H1 (cell line): ENCODE measurements around the gene NOTUM. TPM values are rescaled to one million over a fixed set of nuclear protein-coding genes. Genes with fewer than 3 reads are reported as not detected.

Experiments used
- CTCF ChIA-PET: fragments of 300-600 bp; sonication (Branson Sonifier 250); formaldehyde crosslinking; loops from one replicate; lab custom pipeline; 2021; ENCODE audit not compliant: partially characterized antibody; lab: Charles Lee
- POLR2A ChIA-PET: fragments of 300-600 bp; sonication (Branson Sonifier 250); formaldehyde crosslinking; loops from one replicate; lab custom pipeline; 2021; ENCODE audit warnings: inconsistent platforms; ENCODE audit not compliant: partially characterized antibody; lab: Charles Lee
- DNase-seq, 2 experiments: peaks; one replicate each; pipeline versions ENCODE4 v3.0.0 to v3.0.0-alpha.2; 2010 to 2022; ENCODE audit warnings: low spot score in 2 of 2, low read depth in 1 of 2, mixed read lengths in 1 of 2
- FAIRE-seq: peaks from 2 replicates; lab custom pipeline; 2011; peaks lifted over from hg19 to GRCh38; lab: Jason Lieb, UNC
- H2AFZ ChIP-seq: 2 replicates; pipeline ENCODE4 v1.8.1; 2012; ENCODE audit warnings: low read length, inconsistent platforms
- H2AK5ac ChIP-seq: 2 replicates; pipeline ENCODE4 v1.6.1; 2013; ENCODE audit warnings: low read depth, low read length
- H2BK120ac ChIP-seq: replicated peaks from 2 replicates; pipeline ENCODE3; 2013; ENCODE audit warnings: low read depth, low read length, inconsistent platforms
- H2BK12ac ChIP-seq: 2 replicates; pipeline ENCODE4 v1.6.1; 2013; ENCODE audit warnings: low read depth, low read length
- H2BK15ac ChIP-seq: 2 replicates; pipeline ENCODE4 v1.6.1; 2013; ENCODE audit warnings: low read length
- H2BK20ac ChIP-seq: 2 replicates; pipeline ENCODE4 v1.6.1; 2013; ENCODE audit warnings: low read length
- H2BK5ac ChIP-seq: 2 replicates; pipeline ENCODE4 v1.6.1; 2013; ENCODE audit warnings: low read depth, low read length
- H3K14ac ChIP-seq: 2 replicates; pipeline ENCODE4 v1.6.1; 2013; ENCODE audit warnings: inconsistent platforms; ENCODE audit not compliant: insufficient read length
- H3K18ac ChIP-seq: 2 replicates; pipeline ENCODE4 v1.6.1; 2013; ENCODE audit warnings: low read length; ENCODE audit errors: extremely low read depth
- H3K23ac ChIP-seq: 2 replicates; pipeline ENCODE4 v1.6.1; 2013; ENCODE audit warnings: inconsistent platforms; ENCODE audit not compliant: insufficient read length
- H3K23me2 ChIP-seq: 2 replicates; pipeline ENCODE4 v1.6.1; 2013; ENCODE audit warnings: low read depth, low read length
- H3K27ac ChIP-seq: 2 replicates; pipeline ENCODE4 v1.6.1; 2011; ENCODE audit warnings: low read depth, low read length, inconsistent platforms
- H3K27me3 ChIP-seq, 4 experiments: replicated peaks in 1 of 4; 1 replicate in 1 of 4; 2 replicates in 3 of 4; pipeline versions ENCODE4 v1.6.1 to v1.8.1; 2011 to 2013; ENCODE audit warnings: low read length in 3 of 4, mild to moderate bottlenecking in 3 of 4, inconsistent platforms in 2 of 4, mixed read lengths in 2 of 4, moderate library complexity in 1 of 4; ENCODE audit not compliant: control insufficient read depth in 3 of 4, insufficient read depth in 3 of 4; ENCODE audit errors: extremely low read depth in 1 of 4
- H3K36me3 ChIP-seq, 4 experiments: 2 replicates each; pipeline versions ENCODE4 v1.6.1 to v1.8.1; 2011 to 2013; ENCODE audit warnings: mild to moderate bottlenecking in 4 of 4, low read length in 3 of 4, moderate library complexity in 2 of 4, control low read depth in 1 of 4, inconsistent platforms in 1 of 4; ENCODE audit not compliant: insufficient read depth in 4 of 4, control insufficient read depth in 2 of 4
- H3K4ac ChIP-seq: replicated peaks from 2 replicates; pipeline ENCODE3; 2013; ENCODE audit warnings: low read length, low read depth, mixed read lengths, inconsistent platforms; ENCODE audit not compliant: insufficient read length
- H3K4me1 ChIP-seq, 4 experiments: replicated peaks in 1 of 4; 1 replicate in 1 of 4; 2 replicates in 3 of 4; pipeline versions ENCODE4 v1.6.1 to v1.8.1; 2011 to 2013; ENCODE audit warnings: low read length in 3 of 4, inconsistent platforms in 2 of 4, mixed read lengths in 1 of 4; ENCODE audit not compliant: insufficient read depth in 4 of 4, control insufficient read depth in 3 of 4
- H3K4me2 ChIP-seq, 2 experiments: 2 replicates each; pipeline versions ENCODE4 v1.6.1 to v1.8.1; 2011 to 2013; ENCODE audit warnings: low read depth in 2 of 2, low read length in 2 of 2, control low read depth in 1 of 2, inconsistent platforms in 1 of 2, mild to moderate bottlenecking in 1 of 2; ENCODE audit not compliant: insufficient read depth in 1 of 2
- H3K4me3 ChIP-seq, 4 experiments: fragments of 200-600, 300-600 bp in 1 of 4; sonication (generic), shearing (Covaris generic), sonication (Bioruptor Twin) in 1 of 4; 2 replicates each; pipeline versions ENCODE4 v1.5.1 to v1.8.1; 2011 to 2016; ENCODE audit warnings: low read length in 4 of 4, low read depth in 3 of 4, control low read depth in 2 of 4, inconsistent platforms in 2 of 4, mild to moderate bottlenecking in 2 of 4, mixed read lengths in 1 of 4, moderate library complexity in 1 of 4; ENCODE audit not compliant: insufficient read depth in 2 of 4; ENCODE audit errors: extremely low read depth in 1 of 4
- H3K56ac ChIP-seq: replicated peaks from 2 replicates; pipeline ENCODE3; 2013; ENCODE audit warnings: low read depth, mild to moderate bottlenecking, mixed read lengths, low read length, inconsistent platforms; ENCODE audit not compliant: insufficient read length
- H3K79me1 ChIP-seq: 2 replicates; pipeline ENCODE4 v1.6.1; 2013; ENCODE audit warnings: low read depth, low read length, control low read depth
- H3K79me2 ChIP-seq, 2 experiments: 2 replicates each; pipeline versions ENCODE4 v1.6.1 to v1.8.1; 2012 to 2013; ENCODE audit warnings: low read length in 2 of 2, mild to moderate bottlenecking in 2 of 2, inconsistent platforms in 1 of 2; ENCODE audit not compliant: insufficient read depth in 2 of 2, control insufficient read depth in 1 of 2
- H3K9ac ChIP-seq, 4 experiments: replicated peaks in 1 of 4; 1 replicate in 1 of 4; 2 replicates in 3 of 4; pipeline versions ENCODE4 v1.6.1 to v1.8.1; 2011 to 2013; ENCODE audit warnings: low read depth in 3 of 4, low read length in 3 of 4, control low read depth in 2 of 4, mild to moderate bottlenecking in 2 of 4, moderate library complexity in 2 of 4, inconsistent platforms in 1 of 4; ENCODE audit errors: extremely low read depth in 1 of 4
- H3K9me3 ChIP-seq, 2 experiments: 2 replicates each; pipeline versions ENCODE4 v1.6.1 to v1.8.1; 2012 to 2013; ENCODE audit warnings: mild to moderate bottlenecking in 2 of 2, moderate library complexity in 2 of 2, control low read depth in 1 of 2, inconsistent platforms in 1 of 2, low read depth in 1 of 2, low read length in 1 of 2, mixed read lengths in 1 of 2; ENCODE audit not compliant: insufficient read depth in 2 of 2
- H4K20me1 ChIP-seq, 2 experiments: replicated peaks in 1 of 2; 2 replicates each; pipeline versions ENCODE3 to v1.8.1; 2011 to 2013; ENCODE audit warnings: inconsistent platforms in 2 of 2, low read length in 2 of 2, mild to moderate bottlenecking in 1 of 2; ENCODE audit not compliant: insufficient read depth in 2 of 2, control insufficient read depth in 1 of 2
- H4K5ac ChIP-seq: 2 replicates; pipeline ENCODE4 v1.6.1; 2013; ENCODE audit warnings: low read length, low read depth, mixed read lengths, inconsistent platforms; ENCODE audit not compliant: insufficient read length
- H4K8ac ChIP-seq: 2 replicates; pipeline ENCODE4 v1.8.0; 2013; ENCODE audit warnings: mild to moderate bottlenecking, moderate library complexity, low read length, inconsistent platforms; ENCODE audit not compliant: insufficient read depth; ENCODE audit errors: extremely low read depth
- H4K91ac ChIP-seq: replicated peaks from 2 replicates; pipeline ENCODE3; 2013; ENCODE audit warnings: low read length, mixed read lengths, inconsistent platforms; ENCODE audit not compliant: insufficient read length
- BCL11A ChIP-seq, 2 experiments: IDR thresholded peaks; one replicate each; pipeline ENCODE4 v1.6.1; 2011; ENCODE audit warnings: low read depth in 2 of 2, low read length in 2 of 2, mild to moderate bottlenecking in 2 of 2
- CEBPB ChIP-seq: IDR thresholded peaks from 2 replicates; pipeline ENCODE4 v1.6.1; 2012; ENCODE audit warnings: low read depth, low read length
- CHD1 ChIP-seq: IDR thresholded peaks from 2 replicates; pipeline ENCODE4 v1.6.1; 2012; ENCODE audit warnings: low read depth, low read length, improper control_type of control experiment
- CHD2 ChIP-seq: IDR thresholded peaks from 2 replicates; pipeline ENCODE4 v1.6.1; 2012; ENCODE audit warnings: low read length, improper control_type of control experiment
- FOSL1 ChIP-seq: IDR thresholded peaks from 2 replicates; pipeline ENCODE4 v1.6.1; 2011; ENCODE audit warnings: mild to moderate bottlenecking, low read depth, low read length, moderate library complexity; ENCODE audit not compliant: insufficient read depth
- KDM4A ChIP-seq: IDR thresholded peaks from one replicate; pipeline ENCODE4 v1.7.1; 2012; ENCODE audit warnings: low read depth, mild to moderate bottlenecking, moderate library complexity, low read length, inconsistent platforms; ENCODE audit not compliant: severe bottlenecking
- NRF1 ChIP-seq: IDR thresholded peaks from 2 replicates; pipeline ENCODE4 v1.6.1; 2011; ENCODE audit warnings: mild to moderate bottlenecking, low read depth, low read length, improper control_type of control experiment
- SP2 ChIP-seq: IDR thresholded peaks from 2 replicates; pipeline ENCODE4 v1.6.1; 2012; ENCODE audit warnings: mild to moderate bottlenecking, low read length, inconsistent platforms
- SUZ12 ChIP-seq: fragments of 200-600 bp; sonication (generic); IDR thresholded peaks from 2 replicates; pipeline ENCODE4 v1.6.1; 2012; ENCODE audit warnings: mild to moderate bottlenecking, inconsistent platforms, low read length, moderate library complexity, mixed read lengths
- ZNF274 ChIP-seq: IDR thresholded peaks from 2 replicates; pipeline ENCODE4 v1.7.0; 2012; ENCODE audit warnings: low read length, borderline replicate concordance; ENCODE audit errors: extremely low read depth
- WGBS, 2 experiments: shearing (Covaris generic) in 1 of 2; methylation state at CpG; one replicate each; pipeline versions ENCODE4 v1.1.6 to v1.1.7; 2013 to 2015; ENCODE audit warnings: low lambda C conversion rate in 2 of 2, mixed read lengths in 2 of 2, inconsistent platforms in 1 of 2, low coverage in 1 of 2, missing lambda C conversion rate in 1 of 2; ENCODE audit not compliant: insufficient replicate concordance in 2 of 2, insufficient coverage in 1 of 2, insufficient read length in 1 of 2; ENCODE audit errors: extremely low coverage in 1 of 2, missing lambda C conversion rate in 1 of 2; 5-methylcytosine and 5-hydroxymethylcytosine counted together
- polyA plus RNA-seq, 7 experiments: library from polyadenylated mRNA; depleted of rRNA in 3 of 7; stranded (reverse) in 5 of 7; unstranded in 2 of 7; fragments of >200 nt in 5 of 7; fragments of 200-250 nt in 2 of 7; gene quantifications; 1 replicate in 5 of 7; 2 replicates in 1 of 7; 4 replicates in 1 of 7; pipeline versions ENCODE4 v1.2.1 to v1.2.3, GENCODE V29; 2011 to 2013; ENCODE audit warnings: missing spikeins in 2 of 7, mixed read lengths in 2 of 7
- total RNA-seq: library from RNA; stranded (reverse); fragmentation: NEBNext Ultra II Directional; extraction: Animal tissue kit (Norgen Biotek cat#: 25700); gene quantifications from 2 replicates; pipeline ENCODE4 v1.2.1, GENCODE V29; 2021
- TF ChIP-seq, protein P1 (sequence below): IDR thresholded peaks from 2 replicates; pipeline ENCODE4 v1.6.1; 2012; ENCODE audit warnings: inconsistent platforms

The NOTUM gene
- total and polyA plus RNA-seq, 2 of the 8 experiments (the other 6 are each of a cell fraction or from before 2014, with no cell fraction given), result 0.45 to 0.76 TPM

DNA sequence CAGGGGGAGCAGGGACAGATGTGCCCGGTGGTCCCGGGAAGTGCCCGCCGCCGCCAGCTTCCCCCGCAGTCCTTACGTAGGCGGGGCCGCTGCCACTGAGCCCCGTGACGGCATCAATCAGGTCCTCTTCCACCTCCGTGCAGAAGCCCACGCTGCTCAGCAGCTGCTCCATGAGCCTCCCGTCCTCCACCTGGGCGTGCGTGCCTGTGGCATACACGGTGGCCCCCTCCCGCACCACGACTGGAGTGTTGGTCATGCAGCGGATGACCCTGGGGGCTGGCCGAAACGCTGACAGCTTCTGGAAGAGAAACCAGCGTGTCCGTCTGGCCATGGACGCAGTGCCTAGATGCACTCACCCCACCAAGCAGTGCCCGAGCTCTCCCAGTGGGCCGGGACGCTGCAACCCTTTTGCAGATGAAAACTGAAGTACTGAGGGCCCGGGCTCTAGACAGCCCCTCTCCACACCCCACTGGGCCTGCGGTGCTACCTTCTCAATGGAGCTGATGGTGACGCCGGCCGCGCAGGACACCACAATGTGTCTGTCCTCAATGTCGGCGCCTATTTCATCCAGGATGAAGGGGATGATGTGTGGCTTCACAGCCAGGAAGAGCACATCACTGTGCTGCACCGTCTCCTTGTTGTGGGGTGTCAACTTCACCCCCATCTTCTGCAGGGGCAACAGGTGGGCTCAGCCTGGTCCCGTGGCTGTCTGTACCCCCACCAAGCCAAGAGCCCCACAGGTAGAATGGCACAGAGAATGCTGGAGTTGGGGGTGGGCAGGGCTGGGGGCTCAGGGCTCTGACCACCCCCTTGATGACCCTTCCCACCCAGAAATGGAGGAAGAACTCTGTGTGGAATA, 25.9 kb downstream of the NOTUM start:
- Histone ChIP-seq H4K8ac (no peak overlapping the region; the same call in 1 of the 2 replicates), H3K4me1 (peaks cover 0 to 4% (median 1%) of the 10 kb centered on the region in 4 experiments; a peak in 3 of 7 replicates), H3K14ac (no peak overlapping the region), H3K23ac (no peak overlapping the region), H2BK12ac (no peak overlapping the region), H2BK15ac (no peak overlapping the region), H3K23me2 (no peaks in the 10 kb centered on the region; the same call in 1 of the 2 replicates), H3K56ac (no peak overlapping the region), H3K9ac (no peak overlapping the region), H3K27ac (no peak overlapping the region), H3K27me3 (peaks cover 0 to 3% (median 0%) of the 10 kb centered on the region in 4 experiments; a peak in 1 of 7 replicates), H3K36me3 (peaks cover 0 to 25% (median 10%) of the 10 kb centered on the region in 4 experiments; a peak in 5 of 8 replicates), H3K79me2 (no peaks in the 10 kb centered on the region; a peak in 1 of 4 replicates), H2AFZ (no peak overlapping the region), H2BK20ac (no peak overlapping the region), H4K5ac (no peak overlapping the region), H4K20me1 (peaks cover 7 to 17% of the 10 kb centered on the region in 2 experiments), H3K4me2 (peak overlapping the region in 1 of 2 experiments; percentile 66; a peak in 1 of 4 replicates), H4K91ac (no peak overlapping the region), H3K18ac (no peak overlapping the region), H3K4ac (no peak overlapping the region), H3K79me1 (no peaks in the 10 kb centered on the region), H2AK5ac (no peak overlapping the region), H3K4me3 (peak overlapping the region in 1 of 4 experiments; percentile 91; a peak in 1 of 8 replicates), H2BK5ac (no peak overlapping the region; the same call in 1 of the 2 replicates), H2BK120ac (no peak overlapping the region), H3K9me3 (no peaks in the 10 kb centered on the region)
- DNase-seq (no peak), FAIRE-seq (no peak)
- 92% methylated on average over 38 of the region's 38 CpGs; no CpG with 5 or more reads in 1 of the 2 experiments for WGBS, 2 experiments
- CTCF ChIA-PET, result interaction anchor here (1.4 to 2.0 kb wide), 2 partner anchors 46 to 66 kb away, joined by 3 to 8 read pairs; no protein-coding TSS in a partner anchor
- POLR2A ChIA-PET, result interaction anchor here (0.7 to 14.6 kb wide), 7 partner anchors 9 to 126 kb away, joined by 3 to 150 read pairs (median 3); partner anchors contain the start of genes MAFG, PCYT2 and SIRT7
- TF ChIP-seq, protein P1, sequence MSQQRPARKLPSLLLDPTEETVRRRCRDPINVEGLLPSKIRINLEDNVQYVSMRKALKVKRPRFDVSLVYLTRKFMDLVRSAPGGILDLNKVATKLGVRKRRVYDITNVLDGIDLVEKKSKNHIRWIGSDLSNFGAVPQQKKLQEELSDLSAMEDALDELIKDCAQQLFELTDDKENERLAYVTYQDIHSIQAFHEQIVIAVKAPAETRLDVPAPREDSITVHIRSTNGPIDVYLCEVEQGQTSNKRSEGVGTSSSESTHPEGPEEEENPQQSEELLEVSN, result no peak
- TF ChIP-seq SUZ12, result no peak
- no peak for TF ChIP-seq CHD2
- TF ChIP-seq FOSL1, result no peak
- no peak for TF ChIP-seq CEBPB
- no peak for TF ChIP-seq ZNF274
- TF ChIP-seq NRF1, result no peak
- no peak for TF ChIP-seq CHD1
- TF ChIP-seq KDM4A, result no peak
- no peak for TF ChIP-seq SP2
- no peak for TF ChIP-seq BCL11A (IDR thresholded peaks at IDR 0.05; ENCODE audit: low read depth in 2 of 2, low read length in 2 of 2)
